Brain microvascular endothelial cell (primary cell): ENCODE results near the gene SOX10.

Experiments used
- DNase-seq: peaks from one replicate; pipeline ENCODE4 v3.0.0-alpha.2; 2020
- H3K27ac ChIP-seq: fragments of 250-450 bp; sonication (Bioruptor Pico); 2 replicates; pipeline ENCODE4 v1.5.1; 2020; ENCODE audit warnings: mild to moderate bottlenecking, moderate library complexity
- H3K27me3 ChIP-seq: fragments of 250-450 bp; sonication (Bioruptor Pico); replicated peaks from 2 replicates; pipeline ENCODE4 v1.5.1; 2020; ENCODE audit warnings: mild to moderate bottlenecking
- H3K36me3 ChIP-seq: fragments of 250-450 bp; sonication (Bioruptor Pico); replicated peaks from 2 replicates; pipeline ENCODE4 v1.5.1; 2020; ENCODE audit warnings: mild to moderate bottlenecking
- H3K4me3 ChIP-seq: 2 replicates; pipeline ENCODE4 v1.5.1; 2011; ENCODE audit warnings: low read depth, mild to moderate bottlenecking, control low read depth, low read length, moderate library complexity
- CTCF ChIP-seq: IDR thresholded peaks from 2 replicates; pipeline ENCODE4 v1.5.1; 2011; ENCODE audit warnings: low read depth, mild to moderate bottlenecking, moderate library complexity, low read length, control low read depth, inconsistent platforms; ENCODE audit errors: missing control alignments
- in situ Hi-C: cut with HindIII; loops from 2 replicates; pipeline ENCODE4 v1.10.0; 2017; ENCODE audit warnings: low sequenced_read_pairs, low pct_ligation_motif_present

SOX10 gene

GRCh38 chr22:38017272-38017920 lies 33.0 kb upstream of the SOX10 start:
- no peak for TF ChIP-seq CTCF
- Histone ChIP-seq H3K4me3 (no peak overlapping the region), H3K36me3 (no peaks in the 10 kb centered on the region), H3K27ac (no peak overlapping the region), H3K27me3 (no peaks in the 10 kb centered on the region)
- in situ Hi-C loops, result no loop called here
- DNase-seq, result peak; percentile 30

GRCh38 chr22:38016182-38017151 lies 32.1 kb upstream of the SOX10 start:
- no peak for DNase-seq
- Histone ChIP-seq H3K27me3 (no peaks in the 10 kb centered on the region), H3K27ac (no peak overlapping the region), H3K36me3 (no peaks in the 10 kb centered on the region), H3K4me3 (no peak overlapping the region)
- no peak for TF ChIP-seq CTCF
- in situ Hi-C loops, result no loop called here

- no peak overlapping the region for H3K27ac ChIP-seq
- in situ Hi-C loops, result no loop called here
- DNase-seq, result no peak
- no peak for TF ChIP-seq CTCF
- no peaks in the 10 kb centered on the region for H3K27me3 ChIP-seq
- no peak overlapping the region for H3K4me3 ChIP-seq
- no peaks in the 10 kb centered on the region for H3K36me3 ChIP-seq
Observed at GRCh38 chr22:38014083-38014482, 29.7 kb upstream of the SOX10 start.

- Histone ChIP-seq H3K36me3 (no peaks in the 10 kb centered on the region), H3K27ac (peak overlapping the region; percentile 14), H3K4me3 (no peak overlapping the region), H3K27me3 (no peaks in the 10 kb centered on the region)
- peak; percentile 67 for DNase-seq
- in situ Hi-C loops, result no loop called here
- no peak for TF ChIP-seq CTCF
Observed at GRCh38 chr22:38012604-38013072, 28.3 kb upstream of the SOX10 start.

GRCh38 chr22:38009000-38009806 lies 24.8 kb upstream of the SOX10 start:
- no peak for DNase-seq
- Histone ChIP-seq H3K36me3 (no peaks in the 10 kb centered on the region), H3K27ac (no peak overlapping the region), H3K4me3 (no peak overlapping the region), H3K27me3 (no peaks in the 10 kb centered on the region)
- in situ Hi-C loops, result no loop called here
- TF ChIP-seq CTCF, result no peak
